Tibial artery (tissue), 4 donors: ENCODE data around the gene TOX2.

Experiments
- DNase-seq, 2 donors: peaks; one replicate each; pipeline ENCODE4 v3.0.0-alpha.2; 2019
- H3K27ac ChIP-seq, 2 donors: fragments of 200-600 bp; sonication (generic) in 1 of 2; 1 replicate in 1 of 2; 2 replicates in 1 of 2; pipeline ENCODE4 v1.5.1; 2018 to 2019; ENCODE audit warnings: mild to moderate bottlenecking in 1 of 2
- H3K27me3 ChIP-seq, 2 donors: fragments of 200-600 bp; sonication (generic) in 1 of 2; one replicate each; pipeline versions ENCODE4 v1.5.1 to v1.6.0; 2016 to 2019
- H3K36me3 ChIP-seq, 3 donors: fragments of 200-600 bp; sonication (generic) in 2 of 3; one replicate each; pipeline ENCODE4 v1.5.1; 2016 to 2019; ENCODE audit warnings: mild to moderate bottlenecking in 2 of 3
- H3K4me1 ChIP-seq, 4 donors: fragments of 200-600 bp; sonication (generic) in 2 of 4; 1 replicate in 3 of 4; 2 replicates in 1 of 4; pipeline ENCODE4 v1.5.1; 2016 to 2019
- H3K4me3 ChIP-seq, 2 donors: fragments of 200-600 bp; sonication (generic) in 1 of 2; 1 replicate in 1 of 2; 2 replicates in 1 of 2; pipeline ENCODE4 v1.5.1; 2018 to 2019; ENCODE audit warnings: mild to moderate bottlenecking in 2 of 2
- H3K9me3 ChIP-seq, 3 donors: fragments of 200-600 bp; sonication (generic) in 1 of 3; one replicate each; pipeline ENCODE4 v1.5.1; 2016 to 2019
- intact Hi-C: fragments of 100-400 bp; cut with DNase I; formaldehyde crosslinking; loops from one replicate; pipeline ENCODE4 v1.15.0; 2023; ENCODE audit warnings: low total_unique reads
- TF ChIP-seq, protein P1 (sequence below), 2 experiments: fragments of 200-600 bp in 1 of 2; fragments of 450-650 bp in 1 of 2; IDR thresholded peaks; one replicate each; pipeline ENCODE4 v1.5.1; 2017 to 2019; ENCODE audit warnings: antibody characterized with exemption in 2 of 2, mild to moderate bottlenecking in 1 of 2, moderate library complexity in 1 of 2

The TOX2 gene

DNA sequence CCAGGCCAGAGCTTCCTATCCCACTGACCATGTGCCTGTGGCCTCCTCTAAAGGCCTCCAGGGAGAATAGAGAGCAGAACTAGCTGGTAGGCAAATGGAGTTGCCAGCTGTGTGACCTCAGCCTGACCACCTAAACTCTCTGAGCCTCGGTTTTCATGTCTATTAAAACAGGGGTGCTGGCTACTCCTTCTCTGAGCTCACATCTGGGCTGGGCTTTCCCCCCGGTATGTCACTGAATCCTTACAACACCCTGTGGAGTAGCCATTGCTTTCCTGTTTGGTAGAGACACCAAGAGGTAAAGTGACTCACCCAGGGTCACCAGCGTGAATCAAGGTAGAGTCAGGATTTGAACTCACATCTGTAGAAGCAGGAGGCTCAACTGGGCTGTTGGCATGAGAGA is 140.2 kb downstream of the TOX2 start:
- Histone ChIP-seq H3K27me3 (no peaks in the 10 kb centered on the region), H3K36me3 (no peaks in the 10 kb centered on the region), H3K4me1 (no peaks in the 10 kb centered on the region), H3K27ac (no peak overlapping the region), H3K4me3 (no peak overlapping the region), H3K9me3 (peaks cover 0 to 7% (median 0%) of the 10 kb centered on the region in 3 donors)
- intact Hi-C loops = no loop called here
- DNase-seq = no peak
- TF ChIP-seq, protein P1, sequence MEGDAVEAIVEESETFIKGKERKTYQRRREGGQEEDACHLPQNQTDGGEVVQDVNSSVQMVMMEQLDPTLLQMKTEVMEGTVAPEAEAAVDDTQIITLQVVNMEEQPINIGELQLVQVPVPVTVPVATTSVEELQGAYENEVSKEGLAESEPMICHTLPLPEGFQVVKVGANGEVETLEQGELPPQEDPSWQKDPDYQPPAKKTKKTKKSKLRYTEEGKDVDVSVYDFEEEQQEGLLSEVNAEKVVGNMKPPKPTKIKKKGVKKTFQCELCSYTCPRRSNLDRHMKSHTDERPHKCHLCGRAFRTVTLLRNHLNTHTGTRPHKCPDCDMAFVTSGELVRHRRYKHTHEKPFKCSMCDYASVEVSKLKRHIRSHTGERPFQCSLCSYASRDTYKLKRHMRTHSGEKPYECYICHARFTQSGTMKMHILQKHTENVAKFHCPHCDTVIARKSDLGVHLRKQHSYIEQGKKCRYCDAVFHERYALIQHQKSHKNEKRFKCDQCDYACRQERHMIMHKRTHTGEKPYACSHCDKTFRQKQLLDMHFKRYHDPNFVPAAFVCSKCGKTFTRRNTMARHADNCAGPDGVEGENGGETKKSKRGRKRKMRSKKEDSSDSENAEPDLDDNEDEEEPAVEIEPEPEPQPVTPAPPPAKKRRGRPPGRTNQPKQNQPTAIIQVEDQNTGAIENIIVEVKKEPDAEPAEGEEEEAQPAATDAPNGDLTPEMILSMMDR (IDR thresholded peaks at IDR 0.05) = no peak

DNA sequence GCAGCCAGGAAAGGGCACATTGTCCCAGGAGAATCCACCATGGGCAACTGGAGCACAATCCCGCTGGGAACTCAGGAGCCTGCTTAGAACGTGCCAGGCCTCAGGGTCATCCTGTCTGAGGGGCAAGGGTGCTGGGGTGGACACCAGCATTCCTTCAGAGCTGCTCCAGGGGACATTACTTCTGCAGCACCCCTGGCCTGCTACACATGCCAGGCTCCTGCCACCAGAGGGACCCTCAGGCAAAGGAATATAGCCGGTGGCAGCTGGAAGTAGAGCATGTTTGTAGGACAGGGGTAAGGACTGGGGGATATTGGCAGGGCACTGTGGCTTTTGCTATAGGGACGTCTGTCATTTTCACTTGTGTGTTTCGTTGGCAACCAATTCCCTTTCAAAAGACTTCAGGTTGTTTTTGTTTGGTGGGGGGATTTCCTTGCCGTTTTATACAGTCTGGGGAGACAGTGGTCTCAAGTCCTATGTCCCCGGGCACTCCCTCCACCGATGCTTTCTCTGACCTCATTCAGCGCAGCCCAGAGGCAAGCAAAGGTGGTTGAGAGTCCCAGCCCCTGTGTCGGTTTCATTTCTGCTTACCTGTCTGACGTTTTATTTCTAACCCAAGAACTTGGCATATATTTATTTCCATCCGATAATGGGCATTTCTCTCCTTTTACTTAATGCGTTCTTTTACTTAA is 141.5 kb downstream of the TOX2 start:
- H3K36me3 ChIP-seq = no peaks in the 10 kb centered on the region
- peaks cover 0 to 7% (median 0%) of the 10 kb centered on the region in 3 donors for H3K9me3 ChIP-seq
- no peaks in the 10 kb centered on the region for H3K27me3 ChIP-seq
- DNase-seq = peak in 1 of 2 donors; percentile 41
- H3K4me3 ChIP-seq = no peak overlapping the region
- no peak overlapping the region for H3K27ac ChIP-seq
- TF ChIP-seq, protein P1 (IDR thresholded peaks at IDR 0.05) = peak in 1 of 2 experiments; percentile 16
- intact Hi-C loops = no loop called here
- H3K4me1 ChIP-seq = no peaks in the 10 kb centered on the region

DNA sequence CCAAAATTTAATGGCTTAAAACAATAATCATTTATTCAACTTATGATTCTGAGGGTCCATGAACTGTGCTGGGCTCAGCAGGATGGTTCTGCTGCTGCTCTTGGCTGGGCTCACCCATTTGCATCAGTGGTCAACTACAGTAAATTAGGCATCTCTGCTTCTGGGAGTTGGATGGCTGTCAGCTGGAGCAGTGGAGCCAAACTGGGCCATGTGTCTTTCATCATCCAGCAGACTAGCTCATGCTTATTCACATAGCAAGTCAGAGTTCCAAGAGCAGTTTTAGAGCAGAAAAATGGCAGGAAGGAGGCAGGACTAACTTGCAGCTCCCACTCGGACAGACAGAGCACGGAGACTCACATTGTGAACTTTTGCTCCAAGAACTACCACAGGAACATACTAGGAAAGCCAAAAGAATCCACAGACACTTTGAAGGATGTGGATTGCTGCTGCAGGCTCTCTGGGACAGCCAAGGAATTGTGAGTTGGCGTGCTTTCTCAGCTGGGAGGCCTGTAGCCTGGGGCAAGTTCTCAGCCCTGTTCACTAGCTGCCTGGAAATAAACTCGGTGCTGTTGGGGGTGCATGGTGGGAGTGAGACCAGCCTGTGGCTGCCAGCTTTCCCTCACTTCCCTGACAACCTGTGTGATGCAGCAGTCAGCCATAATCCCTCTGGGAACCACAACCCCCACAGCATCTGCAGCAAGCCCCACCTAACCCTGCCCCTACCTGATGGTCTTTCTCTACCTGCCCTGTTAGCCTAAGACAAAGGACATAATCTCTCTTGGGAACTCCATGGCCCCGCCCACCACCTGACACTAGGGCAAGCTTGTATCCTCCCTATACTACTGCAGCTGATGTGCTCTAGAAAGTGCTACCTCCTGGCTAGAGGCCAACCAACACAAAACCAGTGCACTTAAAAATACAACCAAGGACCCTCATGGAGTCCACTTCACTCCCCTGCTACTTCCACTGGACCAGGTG is 143.3 kb downstream of the TOX2 start:
- Histone ChIP-seq H3K36me3 (no peaks in the 10 kb centered on the region), H3K9me3 (peaks cover 0 to 7% (median 0%) of the 10 kb centered on the region in 3 donors), H3K27me3 (no peaks in the 10 kb centered on the region), H3K27ac (no peak overlapping the region), H3K4me3 (no peak overlapping the region), H3K4me1 (no peaks in the 10 kb centered on the region)
- TF ChIP-seq, protein P1 (IDR thresholded peaks at IDR 0.05) = no peak
- intact Hi-C loops = no loop called here
- no peak for DNase-seq

DNA sequence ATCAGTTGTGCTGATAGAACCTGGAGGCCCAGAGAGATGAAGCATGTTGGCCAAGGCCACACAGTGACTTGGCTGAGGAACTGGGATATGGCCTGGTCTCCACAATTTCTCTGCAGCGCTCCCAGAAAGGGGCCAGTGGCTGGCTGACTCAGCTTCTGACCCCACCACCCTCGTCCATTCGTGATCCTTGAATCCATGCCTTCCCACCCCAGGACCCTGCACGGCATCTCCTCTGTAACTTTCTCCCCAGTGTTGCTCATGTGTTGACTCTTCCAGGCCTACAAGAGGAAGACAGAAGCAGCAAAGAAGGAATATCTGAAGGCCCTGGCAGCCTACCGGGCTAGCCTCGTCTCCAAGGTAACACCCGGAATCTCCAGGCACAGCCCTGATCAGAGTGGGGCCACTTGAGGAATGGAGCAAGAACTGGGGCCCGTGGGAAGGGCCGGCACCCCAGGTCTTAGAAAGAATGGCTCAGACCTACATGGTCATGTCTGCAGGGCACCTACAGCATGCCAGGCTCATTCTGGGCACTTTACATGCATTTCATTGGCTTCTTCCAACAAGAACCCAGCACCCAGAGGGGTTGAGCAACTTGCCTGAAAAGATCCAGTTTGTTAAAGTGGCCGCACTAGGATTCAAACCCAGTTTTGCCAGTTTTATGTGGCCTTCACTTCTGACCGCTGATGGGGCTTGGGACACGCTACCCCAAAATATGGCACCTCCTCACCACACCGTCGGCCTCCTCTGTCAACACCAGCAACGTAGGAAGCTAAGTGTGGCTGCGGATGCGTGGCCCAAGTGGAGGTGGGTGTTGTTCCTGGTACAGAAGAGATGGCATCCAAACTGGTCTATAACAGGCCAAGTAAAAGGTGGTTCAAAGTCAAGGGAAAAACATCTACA is 150.1 kb downstream of the TOX2 start:
- Histone ChIP-seq H3K9me3 (no peaks in the 10 kb centered on the region), H3K36me3 (no peaks in the 10 kb centered on the region), H3K27ac (no peak overlapping the region), H3K27me3 (peaks cover 0 to 5% of the 10 kb centered on the region in 2 donors), H3K4me3 (no peak overlapping the region), H3K4me1 (no peaks in the 10 kb centered on the region)
- no peak for DNase-seq
- TF ChIP-seq, protein P1 (IDR thresholded peaks at IDR 0.05) = no peak
- intact Hi-C loops = no loop called here
